Activated CD4-positive, alpha-beta memory T cell treated with anti-CD3 and anti-CD28 coated beads for 36 hours (primary cell): ENCODE results near the gene MARK2. TPM values are rescaled to one million over a fixed set of nuclear protein-coding genes. Genes with fewer than 3 reads are reported as not detected.

Source experiments
- CTCF ChIA-PET: fragments of 350-600 bp; sonication (Branson Sonifier 250); formaldehyde crosslinking; loops from one replicate; lab custom pipeline; 2021; ENCODE audit warnings: antibody characterized with exemption, inconsistent platforms; lab: Charles Lee
- POLR2A ChIA-PET: fragments of 350-600 bp; sonication (Branson Sonifier 250); formaldehyde crosslinking; loops from one replicate; lab custom pipeline; 2021; ENCODE audit warnings: antibody characterized with exemption; lab: Charles Lee
- DNase-seq: peaks from one replicate; pipeline ENCODE4 v3.0.0-alpha.2; 2020
- H3K27ac Mint-ChIP-seq: one replicate; pipeline ENCODE4 v1.8.0; 2021; ENCODE audit warnings: mixed read lengths
- H3K27me3 Mint-ChIP-seq: one replicate; pipeline ENCODE4 v1.8.0; 2021; ENCODE audit warnings: mixed read lengths
- H3K36me3 Mint-ChIP-seq: one replicate; pipeline ENCODE4 v1.8.0; 2021; ENCODE audit warnings: mixed read lengths
- H3K4me1 Mint-ChIP-seq: one replicate; pipeline ENCODE4 v1.8.0; 2021; ENCODE audit warnings: low read depth, mixed read lengths
- H3K4me3 Mint-ChIP-seq: one replicate; pipeline ENCODE4 v1.8.0; 2021; ENCODE audit warnings: mild to moderate bottlenecking, mixed read lengths
- H3K9me3 Mint-ChIP-seq: one replicate; pipeline ENCODE4 v1.8.0; 2021; ENCODE audit warnings: mixed read lengths
- intact Hi-C: fragments of 100-400 bp; cut with micrococcal nuclease; formaldehyde crosslinking; loops from one replicate; pipeline ENCODE4 v1.15.1; 2023
- total RNA-seq, 2 experiments: library from RNA; stranded (reverse); gene quantifications; one replicate each; pipeline ENCODE4 v1.2.3, GENCODE V29; 2021

MARK2 gene
- total RNA-seq, 2 experiments from 2014 or later, result 20.0 to 29.0 TPM

GRCh38 chr11:63887386-63887999, 48.6 kb downstream of the MARK2 start:
- intact Hi-C loops, result loop anchor here (10.0 kb wide), 1 partner anchor 123 kb away; the partner anchor contains the start of gene ZFTA
- CTCF ChIA-PET, result interaction anchor here (1.1 to 1.4 kb wide), 5 partner anchors 46 to 58 kb away, joined by 3 to 6 read pairs (median 3); partner anchors contain the start of gene MARK2
- no peak for DNase-seq
- H3K27ac Mint-ChIP-seq, result peak overlapping the region; percentile 85
- POLR2A ChIA-PET, result interaction anchor here (0.9 to 1.7 kb wide), 3 partner anchors 17 to 44 kb away, joined by 3 to 4 read pairs (median 3); no protein-coding TSS in a partner anchor
- H3K9me3 Mint-ChIP-seq, result no peaks in the 10 kb centered on the region
- H3K27me3 Mint-ChIP-seq, result no peaks in the 10 kb centered on the region
- no peaks in the 10 kb centered on the region for H3K36me3 Mint-ChIP-seq
- peaks cover 79% of the 10 kb centered on the region for H3K4me1 Mint-ChIP-seq
- no peak overlapping the region for H3K4me3 Mint-ChIP-seq

DNA sequence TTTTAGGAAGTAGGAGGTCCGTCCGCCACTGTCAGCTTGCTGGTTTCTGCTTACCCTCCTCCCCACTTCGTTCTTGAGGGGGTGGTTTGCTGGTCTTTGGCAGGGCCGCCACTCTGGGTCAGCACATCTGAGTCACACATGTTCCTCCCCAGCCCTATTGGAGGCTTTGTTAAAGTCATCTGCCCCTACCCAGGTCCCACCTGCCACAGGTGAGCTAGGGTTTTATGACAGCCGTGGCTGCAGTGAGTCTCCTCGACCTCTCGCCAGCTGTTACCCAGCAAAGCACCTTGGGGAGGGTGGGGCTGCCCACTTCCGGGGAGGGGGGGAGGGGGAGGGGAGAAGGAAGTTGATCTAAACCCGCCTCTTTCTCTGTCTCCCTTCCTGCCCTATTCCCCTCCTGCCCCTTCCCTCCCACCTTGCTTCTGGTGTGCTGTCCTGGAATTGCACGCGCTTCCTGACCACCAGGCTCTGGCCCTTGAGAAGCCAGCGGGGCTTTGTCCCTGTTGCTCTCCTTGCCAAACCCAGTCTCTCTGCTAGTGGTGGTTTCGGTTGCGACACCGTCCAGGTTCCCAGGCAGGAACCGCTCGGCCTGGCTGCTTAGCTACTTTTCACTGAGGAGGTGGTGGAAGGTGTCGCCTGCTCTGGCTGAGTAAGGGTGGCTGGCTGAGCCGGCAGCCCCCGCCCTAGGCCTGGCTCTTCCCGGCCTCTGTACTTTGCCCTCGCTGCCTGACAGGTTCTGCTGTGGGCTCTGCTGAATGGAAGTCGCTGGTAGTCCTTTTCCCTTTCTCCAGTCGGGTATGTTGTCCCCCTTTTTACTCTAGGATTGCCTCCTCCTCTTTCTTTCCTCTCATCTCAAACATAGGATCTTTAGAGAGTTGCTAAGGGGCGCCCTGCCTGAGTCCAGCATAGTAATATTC, 49.5 kb downstream of the MARK2 start:
- DNase-seq, result peak; percentile 80
- Mint-ChIP-seq H3K27me3 (no peaks in the 10 kb centered on the region), H3K4me3 (peak overlapping the region; percentile 81), H3K9me3 (no peaks in the 10 kb centered on the region), H3K36me3 (no peaks in the 10 kb centered on the region), H3K27ac (peak overlapping the region; percentile 85), H3K4me1 (peaks cover 70% of the 10 kb centered on the region)
- intact Hi-C loops, result loop anchor here (1.0 to 10.0 kb wide), 3 partner anchors 22 to 124 kb away; partner anchors contain the start of gene ZFTA
- POLR2A ChIA-PET, result interaction anchor here (0.7 to 1.7 kb wide), 4 partner anchors 18 to 50 kb away, joined by 3 to 4 read pairs (median 3); no protein-coding TSS in a partner anchor
- CTCF ChIA-PET, result interaction anchor here (0.8 to 1.4 kb wide), 4 partner anchors 47 to 57 kb away, joined by 3 to 6 read pairs (median 4); no protein-coding TSS in a partner anchor

DNA sequence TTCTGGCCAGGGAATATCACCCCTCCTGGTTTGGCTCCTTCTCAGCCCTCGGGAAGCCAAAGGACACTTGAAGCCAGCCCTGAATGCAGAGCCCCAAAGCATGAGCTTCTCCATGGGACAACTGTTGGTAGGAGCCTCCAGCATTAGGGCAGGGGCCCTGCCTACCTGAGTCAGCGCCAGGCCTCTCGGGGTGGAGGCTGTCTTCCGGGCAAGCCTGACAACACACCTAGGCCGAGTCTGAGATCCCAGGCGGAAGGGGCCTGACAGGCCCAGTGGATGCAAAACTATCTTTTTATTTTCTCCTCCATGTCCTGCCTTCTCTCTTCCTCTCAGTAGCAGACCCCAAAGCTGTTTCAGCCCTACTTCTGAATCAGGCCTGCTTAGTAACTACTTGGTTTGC, 50.4 kb downstream of the MARK2 start:
- intact Hi-C loops, result loop anchor here (2.0 to 10.0 kb wide), 2 partner anchors 23 to 125 kb away; partner anchors contain the start of gene ZFTA
- CTCF ChIA-PET, result interaction anchor here (4.6 kb wide), 1 partner anchor 52 kb away, joined by 26 read pairs; the partner anchor contains the start of gene MARK2
- DNase-seq, result no peak
- no peaks in the 10 kb centered on the region for H3K36me3 Mint-ChIP-seq
- peak overlapping the region; percentile 85 for H3K27ac Mint-ChIP-seq
- POLR2A ChIA-PET, result no interaction called here
- H3K27me3 Mint-ChIP-seq, result no peaks in the 10 kb centered on the region
- H3K4me3 Mint-ChIP-seq, result peak overlapping the region; percentile 81
- H3K4me1 Mint-ChIP-seq, result peaks cover 63% of the 10 kb centered on the region
- H3K9me3 Mint-ChIP-seq, result no peaks in the 10 kb centered on the region

GRCh38 chr11:63890368-63890767, 51.5 kb downstream of the MARK2 start:
- intact Hi-C loops, result no loop called here
- Mint-ChIP-seq H3K4me1 (peaks cover 60% of the 10 kb centered on the region), H3K9me3 (no peaks in the 10 kb centered on the region), H3K36me3 (peaks cover 2% of the 10 kb centered on the region), H3K27ac (peak overlapping the region; percentile 28), H3K27me3 (no peaks in the 10 kb centered on the region), H3K4me3 (no peak overlapping the region)
- no peak for DNase-seq
- ChIA-PET POLR2A (interaction anchor here (0.6 kb wide), 1 partner anchor 169 kb away, joined by 3 read pairs; no protein-coding TSS in a partner anchor), CTCF (interaction anchor here (4.6 kb wide), 1 partner anchor 53 kb away, joined by 26 read pairs; the partner anchor contains the start of gene MARK2)

DNA sequence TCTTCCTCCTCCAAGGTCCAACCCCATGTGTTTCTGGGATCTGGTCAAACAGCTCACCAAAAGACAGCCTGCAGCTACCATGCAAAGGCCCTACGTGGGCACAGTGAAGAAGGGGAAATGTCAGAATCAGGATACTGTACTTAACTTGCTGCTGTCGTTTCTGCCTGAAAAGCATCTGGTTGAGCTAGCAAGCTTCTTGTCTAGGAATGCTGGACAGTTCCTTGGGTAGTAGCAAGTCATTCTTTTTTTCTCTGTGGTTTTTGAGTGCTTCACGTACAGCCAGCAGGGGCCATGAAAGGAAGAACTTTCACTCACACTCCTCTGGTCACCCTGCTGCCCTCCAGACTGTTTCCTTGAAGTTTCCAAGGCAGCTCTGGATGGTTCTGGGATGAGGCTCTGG, 53.3 kb downstream of the MARK2 start:
- H3K27me3 Mint-ChIP-seq, result no peaks in the 10 kb centered on the region
- ChIA-PET POLR2A (interaction anchor here (0.6 kb wide), 1 partner anchor 10 kb away, joined by 5 read pairs; no protein-coding TSS in a partner anchor), CTCF (interaction anchor here (1.0 to 4.6 kb wide), 4 partner anchors 9 to 55 kb away, joined by 3 to 26 read pairs (median 3); partner anchors contain the start of gene MARK2)
- H3K4me1 Mint-ChIP-seq, result peaks cover 61% of the 10 kb centered on the region
- intact Hi-C loops, result no loop called here
- no peak for DNase-seq
- peaks cover 16% of the 10 kb centered on the region for H3K36me3 Mint-ChIP-seq
- H3K9me3 Mint-ChIP-seq, result no peaks in the 10 kb centered on the region
- H3K4me3 Mint-ChIP-seq, result no peak overlapping the region
- no peak overlapping the region for H3K27ac Mint-ChIP-seq

DNA sequence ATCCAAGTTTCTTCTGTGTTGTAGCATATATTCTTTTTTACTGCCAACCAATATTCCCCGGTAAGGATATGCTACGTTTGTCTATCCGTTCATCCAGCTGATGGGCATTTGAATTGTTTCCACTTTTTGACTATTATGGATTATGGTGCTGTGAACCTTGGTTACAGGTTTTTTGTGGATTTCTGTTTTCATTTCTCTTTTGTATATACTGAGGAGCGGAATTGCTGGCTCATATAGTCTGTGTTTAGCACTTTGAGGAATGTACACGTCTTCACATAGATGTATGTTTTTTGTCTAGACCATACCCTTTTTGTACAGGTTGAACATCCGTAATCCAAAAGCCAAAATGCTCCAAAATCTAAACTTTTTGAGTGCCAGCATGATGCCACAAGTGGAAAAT, 54.4 kb downstream of the MARK2 start:
- H3K4me1 Mint-ChIP-seq, result peaks cover 50% of the 10 kb centered on the region
- intact Hi-C loops, result no loop called here
- peaks cover 24% of the 10 kb centered on the region for H3K36me3 Mint-ChIP-seq
- ChIA-PET POLR2A (no interaction called here), CTCF (interaction anchor here (0.8 to 4.6 kb wide), 3 partner anchors 10 to 56 kb away, joined by 3 to 26 read pairs (median 3); partner anchors contain the start of gene MARK2)
- no peak overlapping the region for H3K4me3 Mint-ChIP-seq
- H3K27ac Mint-ChIP-seq, result no peak overlapping the region
- H3K9me3 Mint-ChIP-seq, result no peaks in the 10 kb centered on the region
- H3K27me3 Mint-ChIP-seq, result no peaks in the 10 kb centered on the region
- DNase-seq, result no peak

DNA sequence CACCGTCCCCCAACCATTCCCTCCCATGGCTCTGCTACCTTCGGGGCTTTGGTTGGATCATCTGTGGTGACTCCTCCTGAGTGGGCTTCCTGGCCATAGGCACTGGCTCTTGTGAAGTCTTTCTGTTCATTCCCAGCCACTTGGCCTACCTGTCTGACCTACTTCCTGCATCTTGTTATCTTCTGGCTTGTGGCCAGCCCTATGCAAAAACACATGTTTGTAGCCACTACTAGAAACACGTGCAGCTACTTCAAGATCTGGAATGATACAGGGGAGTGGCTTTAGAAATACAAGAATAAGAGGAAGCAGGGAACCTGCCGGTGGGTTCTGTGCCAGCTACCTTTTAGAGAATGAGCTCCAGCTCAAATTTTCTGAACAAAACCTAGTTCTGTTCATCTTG, 57.2 kb downstream of the MARK2 start:
- intact Hi-C loops, result no loop called here
- Mint-ChIP-seq H3K4me1 (peaks cover 24% of the 10 kb centered on the region), H3K27ac (no peak overlapping the region), H3K9me3 (no peaks in the 10 kb centered on the region), H3K36me3 (peaks cover 40% of the 10 kb centered on the region), H3K27me3 (no peaks in the 10 kb centered on the region), H3K4me3 (no peak overlapping the region)
- DNase-seq, result no peak
- ChIA-PET POLR2A (no interaction called here), CTCF (no interaction called here)

GRCh38 chr11:63897459-63898146, 58.7 kb downstream of the MARK2 start:
- no peak overlapping the region for H3K27ac Mint-ChIP-seq
- no peaks in the 10 kb centered on the region for H3K27me3 Mint-ChIP-seq
- H3K36me3 Mint-ChIP-seq, result peaks cover 46% of the 10 kb centered on the region
- peaks cover 10% of the 10 kb centered on the region for H3K4me1 Mint-ChIP-seq
- DNase-seq, result no peak
- ChIA-PET CTCF (interaction anchor here (1.0 to 1.1 kb wide), 2 partner anchors 9 to 61 kb away, joined by 3 to 6 read pairs; no protein-coding TSS in a partner anchor), POLR2A (no interaction called here)
- intact Hi-C loops, result no loop called here
- no peak overlapping the region for H3K4me3 Mint-ChIP-seq
- no peaks in the 10 kb centered on the region for H3K9me3 Mint-ChIP-seq

DNA sequence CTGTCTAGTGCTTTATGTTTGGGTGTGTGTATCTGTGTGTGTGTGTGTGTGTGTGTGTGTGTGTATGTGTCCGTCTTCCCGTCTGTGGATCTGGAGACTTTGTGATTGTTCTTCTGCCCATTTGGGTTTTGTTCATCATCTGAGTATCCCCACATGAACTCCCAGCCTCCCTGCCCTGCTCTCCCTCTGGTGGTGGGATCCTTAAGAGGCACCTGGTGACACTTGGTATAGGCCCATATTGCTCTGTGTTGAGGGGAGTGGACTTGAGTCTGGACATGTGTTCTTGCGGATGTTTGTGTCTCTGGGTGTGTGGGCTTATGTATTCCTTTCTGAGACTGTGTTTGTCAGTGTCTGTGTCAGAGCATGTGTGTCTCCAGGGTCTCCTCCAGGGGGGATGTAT, 62.8 kb downstream of the MARK2 start:
- H3K36me3 Mint-ChIP-seq, result peaks cover 52% of the 10 kb centered on the region
- intact Hi-C loops, result no loop called here
- H3K4me1 Mint-ChIP-seq, result no peaks in the 10 kb centered on the region
- no peaks in the 10 kb centered on the region for H3K9me3 Mint-ChIP-seq
- no peak overlapping the region for H3K27ac Mint-ChIP-seq
- H3K4me3 Mint-ChIP-seq, result no peak overlapping the region
- DNase-seq, result no peak
- POLR2A ChIA-PET, result no interaction called here
- CTCF ChIA-PET, result interaction anchor here (1.1 to 3.6 kb wide), 2 partner anchors 64 to 66 kb away, joined by 3 to 17 read pairs; partner anchors contain the start of gene MARK2
- H3K27me3 Mint-ChIP-seq, result no peaks in the 10 kb centered on the region

DNA sequence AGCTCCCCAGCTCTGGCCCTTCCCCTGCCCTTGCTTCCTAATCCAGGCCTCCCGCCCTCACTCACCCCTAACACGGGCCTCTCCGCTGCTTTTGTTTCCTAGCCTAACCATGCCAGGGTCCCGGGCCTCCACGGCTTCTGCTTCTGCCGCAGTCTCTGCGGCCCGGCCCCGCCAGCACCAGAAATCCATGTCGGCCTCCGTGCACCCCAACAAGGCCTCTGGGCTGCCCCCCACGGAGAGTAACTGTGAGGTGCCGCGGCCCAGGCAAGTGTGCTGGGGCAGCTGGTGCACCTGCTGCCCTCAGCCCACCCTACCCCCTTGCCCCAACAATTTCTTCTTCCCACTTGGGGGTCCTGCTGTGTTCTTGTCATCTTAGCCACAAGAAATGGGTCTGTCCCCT, 65.0 kb downstream of the MARK2 start:
- Mint-ChIP-seq H3K27ac (no peak overlapping the region), H3K4me1 (no peaks in the 10 kb centered on the region), H3K36me3 (peaks cover 40% of the 10 kb centered on the region), H3K9me3 (no peaks in the 10 kb centered on the region), H3K4me3 (no peak overlapping the region), H3K27me3 (no peaks in the 10 kb centered on the region)
- ChIA-PET CTCF (no interaction called here), POLR2A (no interaction called here)
- DNase-seq, result no peak
- intact Hi-C loops, result no loop called here

- CTCF ChIA-PET, result interaction anchor here (3.2 kb wide), 1 partner anchor 67 kb away, joined by 64 read pairs; the partner anchor contains the start of gene MARK2
- intact Hi-C loops, result no loop called here
- H3K4me3 Mint-ChIP-seq, result no peak overlapping the region
Measured at GRCh38 chr11:63904743-63905142, 65.8 kb downstream of the MARK2 start.

More at GRCh38 chr11:63904743-63905142, 65.8 kb downstream of the MARK2 start:
- Mint-ChIP-seq H3K27me3 (no peaks in the 10 kb centered on the region), H3K27ac (no peak overlapping the region), H3K9me3 (no peaks in the 10 kb centered on the region), H3K36me3 (peaks cover 33% of the 10 kb centered on the region), H3K4me1 (no peaks in the 10 kb centered on the region)
- POLR2A ChIA-PET, result no interaction called here
- no peak for DNase-seq
